ENCODE measurements around the gene SUSD5. TPM values are rescaled to one million over a fixed set of nuclear protein-coding genes. Genes with fewer than 3 reads are reported as not detected.
A peak's percentile ranks its signal among the peaks of the same experiment; 100 is the strongest.

The SUSD5 gene
- total RNA-seq: 13.8 TPM
- 1.2 TPM for polyA plus RNA-seq (ENCODE audit: insufficient read depth, low read depth, low replicate concordance)
- long read RNA-seq, donor 1, full-length matches to known transcripts: 2 of 2 reads
- long read RNA-seq, donor 1, partial matches to known transcripts: 0 of 2 reads
- long read RNA-seq, donor 1, other reads (novel, unspliced or antisense): 0 of 2 reads
- long read RNA-seq, donor 2, full-length matches to known transcripts: 3 of 3 reads
- long read RNA-seq, donor 2, partial matches to known transcripts: 0 of 3 reads
- long read RNA-seq, donor 2, other reads (novel, unspliced or antisense): 0 of 3 reads
- long read RNA-seq, donor 3, full-length matches to known transcripts: 2 of 2 reads
- long read RNA-seq, donor 3, partial matches to known transcripts: 0 of 2 reads
- long read RNA-seq, donor 3, other reads (novel, unspliced or antisense): 0 of 2 reads
- long read RNA-seq, donor 4, full-length matches to known transcripts: 4 of 4 reads
- long read RNA-seq, donor 4, partial matches to known transcripts: 0 of 4 reads
- long read RNA-seq, donor 4, other reads (novel, unspliced or antisense): 0 of 4 reads
- long read RNA-seq, donor 5: 0 reads
- long read RNA-seq, donor 6, full-length matches to known transcripts: 1 of 1 reads
- long read RNA-seq, donor 6, partial matches to known transcripts: 0 of 1 reads
- long read RNA-seq, donor 6, other reads (novel, unspliced or antisense): 0 of 1 reads
- long read RNA-seq, donor 7, full-length matches to known transcripts: 24 of 28 reads
- long read RNA-seq, donor 7, partial matches to known transcripts: 1 of 28 reads
- long read RNA-seq, donor 7, other reads (novel, unspliced or antisense): 3 of 28 reads
- long read RNA-seq, donor 8, full-length matches to known transcripts: 2 of 2 reads
- long read RNA-seq, donor 8, partial matches to known transcripts: 0 of 2 reads
- long read RNA-seq, donor 8, other reads (novel, unspliced or antisense): 0 of 2 reads
- long read RNA-seq, donor 9, full-length matches to known transcripts: 1 of 1 reads
- long read RNA-seq, donor 9, partial matches to known transcripts: 0 of 1 reads
- long read RNA-seq, donor 9, other reads (novel, unspliced or antisense): 0 of 1 reads
- long read RNA-seq, donor 10: 0 reads

DNA sequence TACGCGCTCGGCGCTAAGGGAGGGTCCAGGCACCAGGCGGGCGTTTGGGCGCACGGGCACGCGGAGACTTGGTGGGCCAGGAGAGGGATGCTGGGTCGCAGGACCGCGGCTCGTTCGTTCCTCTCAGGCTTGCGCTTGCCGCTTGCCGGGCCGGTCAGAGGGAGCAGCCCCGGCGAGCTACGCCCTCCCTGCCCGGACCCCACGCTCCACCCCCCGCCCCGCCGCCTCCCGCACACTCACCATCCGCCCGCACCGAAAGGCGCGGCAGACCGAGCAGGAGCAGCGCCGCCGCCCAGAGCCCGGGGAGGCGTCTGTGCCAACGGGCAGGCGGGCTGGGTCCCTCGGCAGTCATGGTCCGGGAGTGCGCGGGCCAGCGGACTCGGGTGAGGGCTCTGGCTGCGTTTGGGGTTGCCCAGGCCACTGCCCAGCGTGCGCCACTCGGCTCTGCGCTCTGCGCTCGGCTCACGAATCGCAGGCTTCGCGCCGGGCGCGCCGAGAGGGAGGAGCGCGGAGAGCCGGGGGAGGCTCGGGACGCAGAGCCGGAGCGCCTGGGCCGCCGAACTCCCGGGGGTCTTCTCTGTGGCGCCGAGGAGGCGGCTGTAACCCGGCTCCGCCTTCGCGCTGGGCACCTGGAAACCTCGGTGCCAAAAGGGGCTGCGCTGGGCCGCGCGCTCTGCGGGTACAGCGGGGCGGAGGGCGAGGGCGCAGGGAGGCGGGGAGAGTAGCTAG is at the start of gene SUSD5:
Gene SUSD5 (minus strand): TSS at position 365 of the 729 bp plus-strand sequence. CDS start 13 bp downstream, at position 352.
- Histone ChIP-seq H3K4me1 (ENCODE audit: control insufficient read depth in 2 of 3, insufficient read depth in 2 of 3, low read depth in 1 of 3, low read length in 3 of 3) (no peaks in the 10 kb centered on the region), H3K27me3 (ENCODE audit: control insufficient read depth, insufficient read depth, low read length) (peaks cover 12% of the 10 kb centered on the region), H3K27ac (ENCODE audit: low read depth in 2 of 2, low read length in 2 of 2) (no peak within 1 kb of the TSS), H3K36me3 (ENCODE audit: control insufficient read depth in 2 of 3, insufficient read depth in 3 of 3, low read length in 3 of 3) (no peaks in the 10 kb centered on the region), H3K4me3 (ENCODE audit: low read length in 3 of 3) (peak within 1 kb of the TSS in 2 of 3 donors; percentile 4 to 14), H3K9me3 (ENCODE audit: control insufficient read depth in 2 of 3, insufficient read depth in 1 of 3, low read length in 3 of 3) (no peaks in the 10 kb centered on the region), H3K9ac (ENCODE audit: low read length in 3 of 3) (no peak within 1 kb of the TSS)
- TF ChIP-seq, protein P1, sequence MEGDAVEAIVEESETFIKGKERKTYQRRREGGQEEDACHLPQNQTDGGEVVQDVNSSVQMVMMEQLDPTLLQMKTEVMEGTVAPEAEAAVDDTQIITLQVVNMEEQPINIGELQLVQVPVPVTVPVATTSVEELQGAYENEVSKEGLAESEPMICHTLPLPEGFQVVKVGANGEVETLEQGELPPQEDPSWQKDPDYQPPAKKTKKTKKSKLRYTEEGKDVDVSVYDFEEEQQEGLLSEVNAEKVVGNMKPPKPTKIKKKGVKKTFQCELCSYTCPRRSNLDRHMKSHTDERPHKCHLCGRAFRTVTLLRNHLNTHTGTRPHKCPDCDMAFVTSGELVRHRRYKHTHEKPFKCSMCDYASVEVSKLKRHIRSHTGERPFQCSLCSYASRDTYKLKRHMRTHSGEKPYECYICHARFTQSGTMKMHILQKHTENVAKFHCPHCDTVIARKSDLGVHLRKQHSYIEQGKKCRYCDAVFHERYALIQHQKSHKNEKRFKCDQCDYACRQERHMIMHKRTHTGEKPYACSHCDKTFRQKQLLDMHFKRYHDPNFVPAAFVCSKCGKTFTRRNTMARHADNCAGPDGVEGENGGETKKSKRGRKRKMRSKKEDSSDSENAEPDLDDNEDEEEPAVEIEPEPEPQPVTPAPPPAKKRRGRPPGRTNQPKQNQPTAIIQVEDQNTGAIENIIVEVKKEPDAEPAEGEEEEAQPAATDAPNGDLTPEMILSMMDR (IDR thresholded peaks at IDR 0.05; ENCODE audit: borderline replicate concordance, extremely low read depth, insufficient read depth): no peak
- intact Hi-C loops (cut with DNase I): no loop called here
- no peak for FAIRE-seq
- peak; percentile 63 to 81 (median 72) for DNase-seq

DNA sequence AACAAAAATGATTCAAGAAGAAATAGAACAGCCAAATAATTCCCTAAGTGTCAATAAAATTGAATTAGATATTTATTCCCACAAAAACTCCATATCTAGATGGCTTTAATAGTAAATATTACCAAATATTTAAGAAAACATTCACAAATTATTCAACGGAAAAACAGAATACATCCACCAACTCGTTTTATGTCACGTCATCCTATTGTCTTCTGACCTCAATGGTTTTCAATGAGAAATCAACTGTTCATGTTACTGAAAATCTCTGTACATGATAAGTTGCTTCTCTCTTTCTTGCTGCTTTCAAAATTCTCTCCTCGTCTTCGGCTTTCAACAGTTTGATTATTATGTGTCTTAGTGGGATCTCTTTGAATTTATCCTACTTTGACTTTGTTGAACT is 41.5 kb upstream of the SUSD5 start:
- Histone ChIP-seq H3K27ac (ENCODE audit: low read depth in 2 of 2, low read length in 2 of 2) (no peak overlapping the region), H3K36me3 (ENCODE audit: control insufficient read depth in 2 of 3, insufficient read depth in 3 of 3, low read length in 3 of 3) (no peaks in the 10 kb centered on the region), H3K4me3 (ENCODE audit: low read length in 3 of 3) (no peak overlapping the region), H3K27me3 (ENCODE audit: control insufficient read depth, insufficient read depth, low read length) (no peaks in the 10 kb centered on the region), H3K9me3 (ENCODE audit: control insufficient read depth in 2 of 3, insufficient read depth in 1 of 3, low read length in 3 of 3) (no peaks in the 10 kb centered on the region), H3K4me1 (ENCODE audit: control insufficient read depth in 2 of 3, insufficient read depth in 2 of 3, low read depth in 1 of 3, low read length in 3 of 3) (no peaks in the 10 kb centered on the region), H3K9ac (ENCODE audit: low read length in 3 of 3) (no peak overlapping the region)
- TF ChIP-seq, protein P1 (IDR thresholded peaks at IDR 0.05; ENCODE audit: borderline replicate concordance, extremely low read depth, insufficient read depth): no peak
- intact Hi-C loops (cut with DNase I): no loop called here
- DNase-seq (no peak), FAIRE-seq (no peak)

DNA sequence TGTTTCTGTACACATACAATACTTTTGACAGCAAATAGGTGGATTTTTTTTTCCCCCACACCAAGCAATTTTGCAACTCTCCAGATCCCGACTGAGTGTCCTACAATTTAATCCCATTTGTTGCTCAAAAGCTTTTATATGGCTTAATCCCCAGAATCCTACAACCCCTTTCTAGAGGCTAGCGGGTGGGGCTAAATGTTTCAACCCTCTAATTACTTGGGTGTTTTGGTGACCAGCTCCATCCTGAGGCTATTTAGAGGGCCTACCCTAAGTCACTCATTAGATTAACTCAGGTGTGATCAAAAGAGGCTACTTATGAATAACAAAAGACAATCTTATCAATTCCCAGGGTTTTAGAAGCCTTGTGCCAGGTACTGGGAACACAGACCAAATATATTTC is 37.6 kb upstream of the SUSD5 start:
- intact Hi-C loops (cut with DNase I): no loop called here
- Histone ChIP-seq H3K4me3 (ENCODE audit: low read length in 3 of 3) (no peak overlapping the region), H3K4me1 (ENCODE audit: control insufficient read depth in 2 of 3, insufficient read depth in 2 of 3, low read depth in 1 of 3, low read length in 3 of 3) (no peaks in the 10 kb centered on the region), H3K27me3 (ENCODE audit: control insufficient read depth, insufficient read depth, low read length) (no peaks in the 10 kb centered on the region), H3K9me3 (ENCODE audit: control insufficient read depth in 2 of 3, insufficient read depth in 1 of 3, low read length in 3 of 3) (no peaks in the 10 kb centered on the region), H3K36me3 (ENCODE audit: control insufficient read depth in 2 of 3, insufficient read depth in 3 of 3, low read length in 3 of 3) (no peaks in the 10 kb centered on the region), H3K27ac (ENCODE audit: low read depth in 2 of 2, low read length in 2 of 2) (no peak overlapping the region), H3K9ac (ENCODE audit: low read length in 3 of 3) (no peak overlapping the region)
- no peak for FAIRE-seq
- TF ChIP-seq, protein P1 (IDR thresholded peaks at IDR 0.05; ENCODE audit: borderline replicate concordance, extremely low read depth, insufficient read depth): no peak
- DNase-seq: no peak
